Muscle layer of colon (tissue), 2 donors: ENCODE results near the gene CREB1.

Experiments used
- H3K27ac ChIP-seq: one replicate; pipeline ENCODE4 v1.7.0; 2013; ENCODE audit warnings: low read depth, mild to moderate bottlenecking, low read length, moderate library complexity
- H3K27me3 ChIP-seq, 2 donors: one replicate each; pipeline ENCODE4 v1.7.0; 2013; ENCODE audit warnings: low read length in 2 of 2, mild to moderate bottlenecking in 2 of 2; ENCODE audit not compliant: insufficient read depth in 2 of 2, control insufficient read depth in 1 of 2
- H3K36me3 ChIP-seq: one replicate; pipeline ENCODE4 v1.7.0; 2013; ENCODE audit warnings: mild to moderate bottlenecking, low read length; ENCODE audit not compliant: insufficient read depth
- H3K4me1 ChIP-seq: one replicate; pipeline ENCODE4 v1.7.0; 2013; ENCODE audit warnings: mild to moderate bottlenecking, low read length; ENCODE audit not compliant: insufficient read depth
- H3K4me3 ChIP-seq, 2 donors: one replicate each; pipeline ENCODE4 v1.7.0; 2013; ENCODE audit warnings: low read length in 2 of 2, low read depth in 1 of 2, mild to moderate bottlenecking in 1 of 2, moderate library complexity in 1 of 2
- H3K9ac ChIP-seq: one replicate; pipeline ENCODE4 v1.7.0; 2013; ENCODE audit warnings: low read length
- H3K9me3 ChIP-seq: one replicate; pipeline ENCODE4 v1.7.0; 2013; ENCODE audit warnings: mild to moderate bottlenecking, low read length
- donor health status: abdominal sarcoma.
- donor health status: Adenocarcinoma of cecum.

CREB1 gene

DNA sequence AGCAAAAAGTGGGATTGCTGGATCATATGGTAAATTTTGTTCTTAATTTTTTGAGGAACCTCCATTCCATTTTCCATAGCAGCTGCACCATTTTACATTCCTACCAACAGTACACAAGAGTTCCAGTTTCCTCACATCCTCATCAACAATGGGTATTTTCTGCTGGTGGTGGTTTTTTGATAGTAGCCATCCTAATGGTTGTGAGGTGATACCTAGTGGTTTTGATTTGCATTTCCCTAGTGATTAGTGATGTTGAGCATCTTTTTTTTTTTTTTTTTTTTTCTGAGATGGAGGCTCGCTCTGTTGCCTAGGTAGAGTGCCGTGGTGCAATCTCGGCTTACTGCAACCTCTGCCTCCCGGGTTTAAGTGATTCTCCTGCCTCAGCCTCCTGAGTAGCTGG, 65.0 kb downstream of the CREB1 start:
- peaks cover 12% of the 10 kb centered on the region for H3K36me3 ChIP-seq
- H3K4me1 ChIP-seq: no peaks in the 10 kb centered on the region
- no peak overlapping the region for H3K27ac ChIP-seq
- no peaks in the 10 kb centered on the region for H3K9me3 ChIP-seq
- H3K9ac ChIP-seq: no peak overlapping the region
- H3K27me3 ChIP-seq: no peaks in the 10 kb centered on the region
- H3K4me3 ChIP-seq: no peak overlapping the region

DNA sequence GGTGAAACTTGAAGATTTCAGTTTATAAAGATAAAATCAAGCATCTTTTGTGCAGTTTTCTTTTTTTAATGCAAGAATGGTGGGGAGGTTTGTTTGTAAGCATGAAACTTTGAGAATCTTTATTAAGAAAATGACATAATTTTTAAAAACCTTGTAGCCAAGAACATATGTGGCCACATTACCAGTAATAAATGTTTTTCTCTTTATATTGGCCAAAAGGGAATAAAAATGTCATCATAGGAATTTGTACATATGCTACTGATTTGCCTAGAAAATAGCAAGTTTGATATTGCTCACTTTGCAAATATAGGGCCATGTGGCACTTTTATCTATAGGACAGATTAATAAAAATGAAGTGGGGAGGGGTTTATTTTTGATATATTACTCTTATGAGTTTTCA, 69.9 kb downstream of the CREB1 start:
- Histone ChIP-seq H3K9ac (no peak overlapping the region), H3K27me3 (no peaks in the 10 kb centered on the region), H3K9me3 (no peaks in the 10 kb centered on the region), H3K4me3 (no peak overlapping the region), H3K27ac (no peak overlapping the region), H3K36me3 (peaks cover 12% of the 10 kb centered on the region), H3K4me1 (no peaks in the 10 kb centered on the region)

DNA sequence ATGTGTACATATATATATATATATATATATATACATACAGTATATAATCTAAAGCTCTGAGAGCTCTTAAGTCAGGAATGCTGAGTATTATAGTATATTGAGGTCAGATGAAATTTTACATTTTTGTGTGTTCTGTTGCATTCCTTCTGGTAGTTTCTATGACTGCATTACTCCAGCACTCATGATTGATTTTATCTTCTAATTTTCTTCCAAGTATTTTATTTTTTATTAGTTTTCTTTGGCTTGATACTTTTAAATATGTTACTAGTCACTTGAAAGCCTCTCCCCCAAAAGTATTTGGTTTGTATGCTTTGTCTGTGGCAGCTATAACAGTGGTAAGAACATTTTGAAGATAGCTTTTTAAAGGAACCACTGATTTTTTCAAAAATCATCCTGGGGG, 70.5 kb downstream of the CREB1 start:
- H3K27me3 ChIP-seq: no peaks in the 10 kb centered on the region
- no peak overlapping the region for H3K4me3 ChIP-seq
- no peak overlapping the region for H3K27ac ChIP-seq
- H3K9me3 ChIP-seq: no peaks in the 10 kb centered on the region
- no peak overlapping the region for H3K9ac ChIP-seq
- H3K36me3 ChIP-seq: peaks cover 12% of the 10 kb centered on the region
- H3K4me1 ChIP-seq: no peaks in the 10 kb centered on the region

DNA sequence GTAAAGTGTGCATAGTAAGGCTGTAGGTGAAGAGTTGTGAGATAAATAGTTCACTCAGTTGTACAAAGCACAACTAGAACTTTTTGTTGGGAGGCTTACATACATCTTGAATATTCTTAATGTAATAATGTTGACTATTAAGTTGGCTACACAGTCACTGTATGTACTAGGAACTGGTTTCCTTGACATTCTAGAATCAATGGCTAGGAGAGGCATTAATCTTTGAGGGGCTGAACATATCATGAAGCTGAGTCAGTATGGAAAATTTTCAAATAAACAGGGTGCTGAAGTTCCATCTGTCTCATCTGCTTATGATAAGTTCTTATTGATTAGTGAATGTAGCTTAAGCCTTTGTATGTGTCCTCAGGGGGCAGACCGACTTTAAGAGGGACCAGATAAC, 72.0 kb downstream of the CREB1 start:
- H3K4me1 ChIP-seq: no peaks in the 10 kb centered on the region
- no peaks in the 10 kb centered on the region for H3K9me3 ChIP-seq
- no peak overlapping the region for H3K27ac ChIP-seq
- no peaks in the 10 kb centered on the region for H3K27me3 ChIP-seq
- H3K36me3 ChIP-seq: peaks cover 11% of the 10 kb centered on the region
- H3K9ac ChIP-seq: no peak overlapping the region
- H3K4me3 ChIP-seq: no peak overlapping the region

DNA sequence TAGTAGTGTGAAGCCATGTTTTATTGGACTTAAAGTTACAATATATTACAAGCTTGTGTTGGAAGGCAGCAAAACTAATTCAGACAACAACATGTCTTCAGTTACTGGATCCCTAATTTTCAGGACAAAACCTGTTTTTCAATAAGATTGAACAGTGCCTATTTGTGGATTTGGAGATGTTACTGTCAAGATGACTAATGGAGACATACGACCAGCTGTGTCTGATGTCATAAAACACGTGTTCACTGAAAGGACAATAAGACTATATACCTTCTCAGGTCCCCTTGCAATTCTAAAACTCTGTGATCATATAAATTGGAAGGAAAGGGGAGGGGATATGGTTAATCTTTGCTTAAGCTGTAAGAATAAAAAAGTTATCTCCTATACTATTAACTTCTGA, 73.7 kb downstream of the CREB1 start:
- H3K9ac ChIP-seq: no peak overlapping the region
- no peaks in the 10 kb centered on the region for H3K9me3 ChIP-seq
- no peak overlapping the region for H3K4me3 ChIP-seq
- no peaks in the 10 kb centered on the region for H3K36me3 ChIP-seq
- no peak overlapping the region for H3K27ac ChIP-seq
- H3K4me1 ChIP-seq: no peaks in the 10 kb centered on the region
- H3K27me3 ChIP-seq: no peaks in the 10 kb centered on the region

DNA sequence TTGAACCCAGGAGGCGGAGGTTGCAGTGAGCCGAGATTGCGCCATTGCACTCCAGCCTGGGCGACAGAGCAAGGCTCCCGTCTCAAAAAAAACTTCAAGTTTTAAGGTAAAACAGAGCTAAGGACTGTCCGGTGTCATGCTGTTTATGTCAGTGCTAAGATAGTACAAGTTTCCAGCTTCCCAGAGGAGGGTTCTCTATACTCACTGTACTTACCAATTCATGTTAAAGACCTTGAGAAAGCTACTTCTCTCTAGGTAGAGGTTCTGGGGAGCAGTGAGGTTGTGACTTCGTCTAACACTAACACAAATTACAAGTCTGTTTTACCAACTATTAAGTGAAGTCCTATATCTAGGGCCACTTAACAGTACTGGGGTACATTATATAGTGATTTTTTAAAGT, 76.6 kb downstream of the CREB1 start:
- H3K4me1 ChIP-seq: no peaks in the 10 kb centered on the region
- H3K27ac ChIP-seq: no peak overlapping the region
- H3K9ac ChIP-seq: no peak overlapping the region
- H3K27me3 ChIP-seq: no peaks in the 10 kb centered on the region
- H3K36me3 ChIP-seq: no peaks in the 10 kb centered on the region
- no peaks in the 10 kb centered on the region for H3K9me3 ChIP-seq
- no peak overlapping the region for H3K4me3 ChIP-seq

DNA sequence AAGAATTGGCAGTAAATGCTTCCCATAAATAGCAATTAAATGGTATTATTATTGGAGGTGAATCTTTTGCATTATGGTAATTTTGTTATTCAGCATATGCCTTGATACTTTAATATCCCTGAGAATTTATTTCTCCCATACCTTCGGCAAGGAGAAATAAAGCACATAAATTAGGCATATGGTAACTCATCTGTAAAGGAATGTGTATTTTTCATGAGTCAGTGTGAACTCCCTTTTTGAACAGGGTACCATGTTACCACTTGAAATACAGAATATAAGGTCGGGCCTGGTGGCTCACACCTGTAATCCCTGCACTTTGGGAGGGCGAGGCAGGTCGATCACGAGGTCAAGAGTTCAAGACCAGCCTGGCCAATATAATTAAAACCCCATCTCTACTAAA, 77.1 kb downstream of the CREB1 start:
- no peaks in the 10 kb centered on the region for H3K27me3 ChIP-seq
- H3K4me3 ChIP-seq: no peak overlapping the region
- H3K9ac ChIP-seq: no peak overlapping the region
- H3K4me1 ChIP-seq: no peaks in the 10 kb centered on the region
- no peaks in the 10 kb centered on the region for H3K36me3 ChIP-seq
- no peaks in the 10 kb centered on the region for H3K9me3 ChIP-seq
- no peak overlapping the region for H3K27ac ChIP-seq

DNA sequence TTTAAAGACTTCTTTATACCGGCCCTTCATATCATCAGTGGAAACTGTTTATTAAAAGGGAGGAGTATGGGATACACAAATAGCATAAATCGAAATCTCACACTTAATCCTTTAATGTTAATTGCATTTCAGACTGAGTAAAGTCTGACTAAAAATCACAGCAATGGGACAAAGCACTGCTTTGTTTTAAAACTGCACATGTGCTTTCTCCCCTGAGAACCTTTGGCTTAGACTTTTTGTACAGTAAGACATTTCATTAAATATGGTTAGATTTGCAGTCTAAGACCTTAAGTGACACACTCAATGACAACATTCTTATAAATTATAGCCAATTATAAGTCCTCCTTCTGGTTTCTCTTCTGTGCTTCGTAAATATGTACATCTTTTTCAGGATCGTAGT, 83.0 kb downstream of the CREB1 start:
- no peak overlapping the region for H3K4me3 ChIP-seq
- no peak overlapping the region for H3K27ac ChIP-seq
- no peak overlapping the region for H3K9ac ChIP-seq
- H3K4me1 ChIP-seq: peaks cover 10% of the 10 kb centered on the region
- peaks cover 4% of the 10 kb centered on the region for H3K36me3 ChIP-seq
- no peaks in the 10 kb centered on the region for H3K27me3 ChIP-seq
- no peaks in the 10 kb centered on the region for H3K9me3 ChIP-seq

DNA sequence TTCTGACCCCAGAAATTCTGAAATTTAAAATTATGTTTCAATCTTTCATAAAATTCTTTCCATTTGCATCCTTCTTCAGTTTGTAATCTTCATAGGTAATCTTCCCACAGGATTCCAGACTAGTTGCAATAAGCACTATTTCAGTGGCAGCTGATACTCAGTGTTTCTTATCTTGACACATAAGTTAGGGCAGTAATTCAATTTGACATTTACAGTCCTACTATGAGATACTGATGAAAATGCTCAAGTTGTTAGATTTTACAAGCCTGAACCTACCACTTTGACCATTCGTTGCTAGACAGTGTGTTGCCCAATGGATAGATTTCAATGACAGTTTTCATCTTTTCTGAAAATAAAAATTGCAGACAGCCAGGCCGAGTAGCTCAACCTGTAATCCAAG, 85.1 kb downstream of the CREB1 start:
- no peaks in the 10 kb centered on the region for H3K9me3 ChIP-seq

DNA sequence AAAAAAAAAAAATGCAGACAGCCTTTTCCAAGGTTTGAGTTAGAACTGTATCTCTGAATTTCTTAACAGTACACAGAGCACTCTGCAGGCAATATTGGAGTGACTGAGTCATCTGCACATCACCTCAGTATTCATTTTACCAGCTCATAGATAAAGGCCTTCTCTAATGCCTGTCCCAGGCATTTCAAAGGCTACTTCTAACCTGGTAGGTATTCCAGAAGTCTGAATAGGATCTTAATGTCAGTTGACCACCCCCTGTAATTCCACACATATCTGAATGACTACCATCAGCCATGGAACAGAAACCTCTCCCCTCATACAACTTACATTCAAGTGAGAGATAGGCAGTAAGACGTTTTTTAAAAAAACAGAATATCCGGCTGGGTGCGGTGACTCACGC, 86.4 kb downstream of the CREB1 start:
- Histone ChIP-seq H3K9me3 (no peaks in the 10 kb centered on the region), H3K36me3 (peaks cover 5% of the 10 kb centered on the region), H3K27ac (no peak overlapping the region), H3K4me1 (peaks cover 10% of the 10 kb centered on the region), H3K4me3 (no peak overlapping the region), H3K27me3 (no peaks in the 10 kb centered on the region), H3K9ac (no peak overlapping the region)

More for the DNA sequence above, 85.1 kb downstream of the CREB1 start:
- Histone ChIP-seq H3K4me3 (no peak overlapping the region), H3K36me3 (peaks cover 5% of the 10 kb centered on the region), H3K9ac (no peak overlapping the region), H3K27ac (no peak overlapping the region), H3K4me1 (peaks cover 10% of the 10 kb centered on the region), H3K27me3 (no peaks in the 10 kb centered on the region)

DNA sequence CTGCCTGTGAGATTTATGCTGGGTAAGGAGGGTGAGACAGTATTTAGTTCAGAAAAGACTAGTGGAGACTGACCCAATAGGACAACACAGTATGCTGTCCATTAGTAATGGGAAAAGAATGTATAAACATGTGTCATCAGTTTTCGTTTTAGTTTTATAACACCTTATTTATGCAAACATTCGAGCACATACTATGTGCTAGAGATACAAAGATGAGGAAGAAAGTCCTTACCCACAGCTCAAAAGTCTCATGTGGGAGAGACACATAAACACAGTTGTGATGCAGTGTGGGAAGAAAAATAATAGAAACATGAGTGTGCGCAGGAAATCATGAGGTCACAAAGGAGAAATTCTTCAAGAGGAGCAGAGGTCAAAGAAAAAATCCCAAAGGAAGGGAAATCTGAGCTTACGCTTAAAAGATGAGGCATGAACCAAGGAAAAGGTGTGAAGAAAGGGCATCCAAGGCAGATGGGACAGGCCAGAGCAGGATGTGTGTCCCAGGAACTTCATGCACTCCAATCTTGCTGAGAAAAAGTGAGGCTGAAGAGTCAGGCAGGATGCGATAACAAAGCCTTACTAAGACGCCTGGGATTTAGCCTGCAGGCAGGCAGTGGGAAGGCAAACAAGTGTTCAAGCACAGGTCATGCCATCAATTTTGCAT, 87.4 kb downstream of the CREB1 start:
- peak overlapping the region; percentile 53 for H3K27ac ChIP-seq
- no peaks in the 10 kb centered on the region for H3K27me3 ChIP-seq
- no peak overlapping the region for H3K9ac ChIP-seq
- peaks cover 10% of the 10 kb centered on the region for H3K4me1 ChIP-seq
- H3K4me3 ChIP-seq: no peak overlapping the region
- no peaks in the 10 kb centered on the region for H3K9me3 ChIP-seq
- peaks cover 5% of the 10 kb centered on the region for H3K36me3 ChIP-seq

DNA sequence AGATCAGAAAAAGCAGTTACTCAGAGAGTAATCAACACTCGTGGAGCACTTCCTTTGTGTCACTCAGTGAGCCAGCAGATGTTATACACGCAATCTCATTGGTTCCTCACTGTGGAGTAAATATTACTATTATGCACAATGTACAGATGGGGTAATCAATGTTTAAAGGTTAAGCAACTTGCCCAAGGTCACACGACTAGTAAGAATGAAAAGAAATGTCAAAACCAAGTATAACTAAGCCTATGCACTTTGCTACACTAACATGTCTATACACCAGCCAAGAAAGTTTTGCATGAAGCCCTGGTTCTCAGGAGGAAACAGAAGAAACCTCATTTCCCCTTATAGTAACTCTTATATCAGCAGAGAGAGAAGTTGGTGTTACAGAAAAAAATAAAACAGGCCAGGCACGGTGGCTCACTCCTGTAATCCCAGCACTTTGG, 90.0 kb downstream of the CREB1 start:
- Histone ChIP-seq H3K9me3 (no peaks in the 10 kb centered on the region), H3K27ac (no peak overlapping the region), H3K4me3 (no peak overlapping the region), H3K4me1 (peaks cover 20% of the 10 kb centered on the region), H3K27me3 (no peaks in the 10 kb centered on the region), H3K9ac (no peak overlapping the region), H3K36me3 (peaks cover 5% of the 10 kb centered on the region)
